Articular chondrocyte of knee joint (primary cell): ENCODE data around the gene PROKR1. TPM values are rescaled to one million over a fixed set of nuclear protein-coding genes. Genes with fewer than 3 reads are reported as not detected.

Experiments
- total RNA-seq: library from RNA; depleted of rRNA; stranded (reverse); fragments of >200 nt; gene quantifications from 2 replicates; pipeline ENCODE4 v1.2.3, GENCODE V29; 2012

Gene PROKR1
- 0.11 TPM in 1 of 2 replicates, not detected in the other for total RNA-seq

DNA sequence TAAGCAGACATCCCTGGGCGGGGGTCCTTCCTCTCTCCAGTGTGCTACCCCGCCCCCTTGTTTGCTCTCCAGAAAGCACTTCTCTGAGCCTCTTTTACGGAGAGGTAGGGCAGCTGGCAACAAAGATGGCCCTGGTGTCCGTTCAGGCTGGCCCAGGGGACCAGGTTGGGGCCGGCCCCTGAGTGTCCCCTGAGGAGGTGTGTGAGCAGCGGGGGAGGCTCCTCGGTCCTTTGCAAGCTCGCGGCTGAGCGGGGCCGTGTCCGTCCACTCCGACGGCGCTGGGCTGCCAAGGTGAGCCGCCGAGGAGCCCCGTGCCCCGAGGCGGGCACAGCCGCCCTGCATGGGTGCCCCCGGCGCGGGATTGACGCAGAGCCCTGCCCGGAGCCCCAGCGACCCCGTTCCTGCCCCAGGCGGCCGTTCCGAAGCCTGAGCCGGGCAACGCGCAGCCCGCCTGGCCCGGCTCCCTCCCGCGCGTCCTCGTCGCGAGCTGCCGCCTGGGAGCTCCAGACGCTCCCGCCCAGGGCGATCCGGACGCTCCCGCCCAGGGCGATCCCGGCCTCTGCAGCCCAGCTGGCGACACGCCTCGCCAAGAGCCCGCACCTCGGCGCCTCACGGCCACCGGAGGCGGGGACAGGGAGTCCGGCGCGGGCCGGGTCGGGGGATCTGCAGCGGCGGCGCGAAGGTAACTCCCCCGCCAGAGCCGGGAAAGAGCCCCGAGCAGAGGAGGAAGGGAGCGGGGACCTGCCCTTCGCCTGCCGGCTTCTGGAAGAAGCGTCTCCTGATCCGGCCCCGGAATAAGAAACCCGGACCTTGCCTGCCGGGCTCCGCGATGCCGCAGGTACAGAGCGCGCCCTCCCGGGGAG is at the start of gene PROKR1:
PROKR1 (plus strand) TSS at position 569 of the 863 bp plus-strand sequence. CDS start 2,243 bp downstream, outside the sequence.

Other genes starting within 250 kb of the PROKR1 start
- gene FBXO48, start 176.3 kb upstream of the PROKR1 start, total RNA-seq, result 1.2 and 1.3 TPM in 2 replicates
- 11.4 and 13.7 TPM in 2 replicates for gene APLF, start 176.0 kb upstream of the PROKR1 start, total RNA-seq
- 0.39 and 0.43 TPM in 2 replicates for gene ARHGAP25, start 91.2 kb downstream of the PROKR1 start, total RNA-seq
- gene BMP10, start 227.8 kb downstream of the PROKR1 start, total RNA-seq, result not detected in 2 replicates